ENCODE results near the gene ACP7. TPM values are rescaled to one million over a fixed set of nuclear protein-coding genes. Genes with fewer than 3 reads are reported as not detected.
A peak's percentile ranks its signal among the peaks of the same experiment; 100 is the strongest.

The ACP7 gene
- total and polyA plus RNA-seq, 8 donors, result not detected

- peak; percentile 26 to 35 for DNase-seq
- no peak overlapping the region for H3K4me3 ChIP-seq
- 51 to 73% (median 68%) methylated on average over 7 of the region's 7 CpGs for WGBS, 5 donors
- TF ChIP-seq, protein P1, sequence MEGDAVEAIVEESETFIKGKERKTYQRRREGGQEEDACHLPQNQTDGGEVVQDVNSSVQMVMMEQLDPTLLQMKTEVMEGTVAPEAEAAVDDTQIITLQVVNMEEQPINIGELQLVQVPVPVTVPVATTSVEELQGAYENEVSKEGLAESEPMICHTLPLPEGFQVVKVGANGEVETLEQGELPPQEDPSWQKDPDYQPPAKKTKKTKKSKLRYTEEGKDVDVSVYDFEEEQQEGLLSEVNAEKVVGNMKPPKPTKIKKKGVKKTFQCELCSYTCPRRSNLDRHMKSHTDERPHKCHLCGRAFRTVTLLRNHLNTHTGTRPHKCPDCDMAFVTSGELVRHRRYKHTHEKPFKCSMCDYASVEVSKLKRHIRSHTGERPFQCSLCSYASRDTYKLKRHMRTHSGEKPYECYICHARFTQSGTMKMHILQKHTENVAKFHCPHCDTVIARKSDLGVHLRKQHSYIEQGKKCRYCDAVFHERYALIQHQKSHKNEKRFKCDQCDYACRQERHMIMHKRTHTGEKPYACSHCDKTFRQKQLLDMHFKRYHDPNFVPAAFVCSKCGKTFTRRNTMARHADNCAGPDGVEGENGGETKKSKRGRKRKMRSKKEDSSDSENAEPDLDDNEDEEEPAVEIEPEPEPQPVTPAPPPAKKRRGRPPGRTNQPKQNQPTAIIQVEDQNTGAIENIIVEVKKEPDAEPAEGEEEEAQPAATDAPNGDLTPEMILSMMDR (IDR thresholded peaks at IDR 0.05), result no peak
- no peak for TF ChIP-seq POLR2A (IDR thresholded peaks at IDR 0.05)
- no peak for TF ChIP-seq POLR2AphosphoS5 (IDR thresholded peaks at IDR 0.05)
- no peak for TF ChIP-seq EP300 (IDR thresholded peaks at IDR 0.05)
- H3K9me3 ChIP-seq, result no peaks in the 10 kb centered on the region
- H3K4me1 ChIP-seq, result no peaks in the 10 kb centered on the region
- no peaks in the 10 kb centered on the region for H3K27me3 ChIP-seq
- no peaks in the 10 kb centered on the region for H3K36me3 ChIP-seq
- intact Hi-C loops (cut with DNase I; ENCODE audit: low total_unique reads), result no loop called here
- H3K27ac ChIP-seq, result no peak overlapping the region
Measured at GRCh38 chr19:39046037-39046821, 37.9 kb upstream of the ACP7 start.

DNA sequence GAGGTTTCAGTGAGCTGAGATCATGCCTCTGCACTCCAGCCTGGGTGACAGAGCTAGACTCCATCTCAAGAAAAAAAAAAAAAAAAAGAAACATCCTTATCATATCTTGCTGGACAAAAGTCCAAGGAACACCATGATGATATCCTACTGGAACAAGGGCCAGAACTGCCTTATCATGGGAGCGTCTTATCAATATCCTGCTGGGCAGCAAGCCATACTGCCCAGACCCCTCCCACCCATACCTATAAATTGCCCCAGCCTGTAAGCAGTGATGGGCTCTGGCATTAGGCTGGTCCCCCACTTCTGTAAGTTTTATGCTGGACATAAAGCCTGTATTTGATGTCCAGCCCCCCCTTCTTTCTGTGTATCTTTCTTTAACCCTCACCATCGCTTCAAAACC is 37.1 kb upstream of the ACP7 start:
- Histone ChIP-seq H3K4me3 (no peak overlapping the region), H3K9me3 (no peaks in the 10 kb centered on the region), H3K36me3 (no peaks in the 10 kb centered on the region), H3K4me1 (no peaks in the 10 kb centered on the region), H3K27ac (no peak overlapping the region), H3K27me3 (no peaks in the 10 kb centered on the region)
- DNase-seq, result peak in 1 of 2 donors; percentile 9
- 40 to 63% (median 45%) methylated on average over 2 of the region's 2 CpGs for WGBS, 5 donors
- TF ChIP-seq POLR2A (IDR thresholded peaks at IDR 0.05), result no peak
- no peak for TF ChIP-seq EP300 (IDR thresholded peaks at IDR 0.05)
- TF ChIP-seq, protein P1 (IDR thresholded peaks at IDR 0.05), result no peak
- no peak for TF ChIP-seq POLR2AphosphoS5 (IDR thresholded peaks at IDR 0.05)
- intact Hi-C loops (cut with DNase I; ENCODE audit: low total_unique reads), result no loop called here

DNA sequence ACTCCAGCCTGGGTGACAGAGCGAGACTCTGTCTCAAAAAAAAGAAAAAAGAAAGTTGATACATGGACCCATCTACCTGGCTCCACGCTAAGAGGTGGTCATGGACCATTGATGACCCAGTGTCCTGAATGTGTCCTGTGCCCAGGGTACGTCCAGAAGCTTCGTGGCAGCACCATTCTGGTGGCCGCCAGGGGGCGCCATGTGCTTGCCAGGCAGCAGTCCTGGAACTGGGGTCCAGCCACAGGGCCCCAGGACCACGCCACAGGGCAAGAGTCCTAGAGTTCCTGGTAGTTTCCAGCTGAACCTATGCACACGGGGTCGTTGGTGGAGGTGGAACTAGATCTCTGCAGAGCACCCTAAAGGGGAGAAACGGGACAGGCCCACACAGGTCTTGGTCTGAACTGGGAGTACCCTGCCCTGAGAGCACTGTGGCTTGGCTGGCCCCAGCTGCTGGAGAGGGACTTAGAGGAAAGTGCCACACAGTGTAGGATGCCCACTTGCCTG is 31.9 kb upstream of the ACP7 start:
- Histone ChIP-seq H3K4me1 (peaks cover 0 to 7% (median 3%) of the 10 kb centered on the region in 4 donors), H3K27me3 (no peaks in the 10 kb centered on the region), H3K9me3 (peaks cover 0 to 8% (median 3%) of the 10 kb centered on the region in 4 donors), H3K4me3 (no peak overlapping the region), H3K27ac (no peak overlapping the region), H3K36me3 (no peaks in the 10 kb centered on the region)
- DNase-seq, result peak; percentile 68 to 77
- TF ChIP-seq EP300 (IDR thresholded peaks at IDR 0.05) (no peak), POLR2A (IDR thresholded peaks at IDR 0.05) (no peak), POLR2AphosphoS5 (IDR thresholded peaks at IDR 0.05) (no peak)
- TF ChIP-seq, protein P1 (IDR thresholded peaks at IDR 0.05), result peak in 5 of 7 experiments; percentile 36 to 76 (median 44)
- intact Hi-C loops (cut with DNase I; ENCODE audit: low total_unique reads), result no loop called here
- WGBS, 5 donors, result 24 to 39% (median 35%) methylated on average over 9 to 10 of the region's 10 CpGs

- no peak for DNase-seq
- Histone ChIP-seq H3K27me3 (no peaks in the 10 kb centered on the region), H3K27ac (peak overlapping the region in 1 of 5 donors; percentile 29), H3K4me3 (no peak overlapping the region), H3K9me3 (peaks cover 0 to 8% (median 3%) of the 10 kb centered on the region in 4 donors), H3K4me1 (peaks cover 0 to 7% (median 3%) of the 10 kb centered on the region in 4 donors), H3K36me3 (no peaks in the 10 kb centered on the region)
- no peak for TF ChIP-seq EP300 (IDR thresholded peaks at IDR 0.05)
- no peak for TF ChIP-seq POLR2A (IDR thresholded peaks at IDR 0.05)
- TF ChIP-seq POLR2AphosphoS5 (IDR thresholded peaks at IDR 0.05), result no peak
- TF ChIP-seq, protein P1 (IDR thresholded peaks at IDR 0.05), result no peak
- WGBS, 5 donors, result 82 to 84% (median 83%) methylated on average over 8 to 9 of the region's 9 CpGs
- intact Hi-C loops (cut with DNase I; ENCODE audit: low total_unique reads), result no loop called here
Measured at GRCh38 chr19:39052846-39053245, 31.3 kb upstream of the ACP7 start.
